Gastroesophageal sphincter (tissue), 4 donors: ENCODE results near the gene NOL4L. TPM values are rescaled to one million over a fixed set of nuclear protein-coding genes. Genes with fewer than 3 reads are reported as not detected.

Source experiments
- ATAC-seq: fragments of 150-250 bp; one replicate; pipeline ENCODE4 v1.9.1; 2016; ENCODE audit warnings: mild to moderate bottlenecking, moderate library complexity
- H3K27ac ChIP-seq, 4 donors: fragments of 200-600 bp; sonication (generic) in 3 of 4; 1 replicate in 3 of 4; 2 replicates in 1 of 4; pipeline ENCODE4 v1.5.1; 2016 to 2019
- H3K27me3 ChIP-seq: fragments of 200-600 bp; sonication (generic); one replicate; pipeline ENCODE4 v1.5.1; 2019
- H3K36me3 ChIP-seq, 2 donors: fragments of 200-600 bp; sonication (generic); one replicate each; pipeline ENCODE4 v1.5.1; 2019; ENCODE audit warnings: control low read depth in 1 of 2
- H3K4me1 ChIP-seq, 3 donors: fragments of 200-600 bp; sonication (generic); 1 replicate in 2 of 3; 2 replicates in 1 of 3; pipeline ENCODE4 v1.5.1; 2016 to 2019; ENCODE audit warnings: control low read depth in 2 of 3
- H3K4me3 ChIP-seq, 2 donors: fragments of 200-600 bp; sonication (generic); one replicate each; pipeline ENCODE4 v1.5.1; 2019; ENCODE audit warnings: mild to moderate bottlenecking in 1 of 2, moderate library complexity in 1 of 2
- H3K9me3 ChIP-seq, 3 donors: fragments of 200-600 bp; sonication (generic); one replicate each; pipeline ENCODE4 v1.5.1; 2017 to 2019; ENCODE audit warnings: control low read depth in 2 of 3
- CTCF ChIP-seq, 4 experiments: fragments of 200-600 bp in 2 of 4; fragments of 450-650 bp in 2 of 4; sonication (generic) in 1 of 4; IDR thresholded peaks; one replicate each; pipeline ENCODE4 v1.5.1; 2017 to 2019; ENCODE audit warnings: antibody characterized with exemption in 4 of 4, mild to moderate bottlenecking in 2 of 4, moderate library complexity in 2 of 4
- EP300 ChIP-seq: sonication (generic); formaldehyde crosslinking; IDR thresholded peaks from one replicate; pipeline ENCODE4 v1.6.1; 2017; ENCODE audit warnings: antibody characterized with exemption, mild to moderate bottlenecking
- POLR2A ChIP-seq, 2 donors: fragments of 450-650 bp; IDR thresholded peaks; one replicate each; pipeline ENCODE4 v1.6.1; 2017; ENCODE audit warnings: antibody characterized with exemption in 2 of 2, mild to moderate bottlenecking in 2 of 2, moderate library complexity in 1 of 2
- POLR2AphosphoS5 ChIP-seq: sonication (generic); formaldehyde crosslinking; IDR thresholded peaks from one replicate; pipeline ENCODE4 v1.6.1; 2017; ENCODE audit warnings: antibody characterized with exemption
- WGBS, 2 donors: methylation state at CpG; one replicate each; pipeline ENCODE4 v1.1.5; 2018; ENCODE audit warnings: low coverage in 1 of 2; 5-methylcytosine and 5-hydroxymethylcytosine counted together
- total RNA-seq, 4 donors: library from RNA; depleted of rRNA; stranded (reverse); fragments of >200 nt; gene quantifications; one replicate each; pipeline ENCODE4 v1.1.0, GENCODE V29; 2016

NOL4L gene
- total RNA-seq, 4 donors from 2014 or later: 9.0 to 14.7 (median 10.8) TPM

GRCh38 chr20:32510601-32511357 is 74.4 kb downstream of the NOL4L start:
- H3K4me3 ChIP-seq: no peak overlapping the region
- no peaks in the 10 kb centered on the region for H3K36me3 ChIP-seq
- no peaks in the 10 kb centered on the region for H3K27me3 ChIP-seq
- H3K4me1 ChIP-seq: no peaks in the 10 kb centered on the region
- WGBS, 2 donors: 37 to 59% methylated on average over 2 to 6 of the region's 17 CpGs
- H3K9me3 ChIP-seq: no peaks in the 10 kb centered on the region
- no peak overlapping the region for H3K27ac ChIP-seq
- TF ChIP-seq EP300 (no peak), POLR2AphosphoS5 (no peak), POLR2A (IDR thresholded peaks at IDR 0.05) (no peak), CTCF (IDR thresholded peaks at IDR 0.05) (no peak)
- ATAC-seq: no peak

GRCh38 chr20:32510120-32510600 is 75.0 kb downstream of the NOL4L start:
- H3K9me3 ChIP-seq: no peaks in the 10 kb centered on the region
- H3K27ac ChIP-seq: no peak overlapping the region
- no peaks in the 10 kb centered on the region for H3K36me3 ChIP-seq
- WGBS, 2 donors: 60 to 86% methylated on average over 4 to 6 of the region's 15 CpGs
- no peaks in the 10 kb centered on the region for H3K4me1 ChIP-seq
- H3K27me3 ChIP-seq: no peaks in the 10 kb centered on the region
- TF ChIP-seq EP300 (no peak), POLR2AphosphoS5 (no peak), POLR2A (IDR thresholded peaks at IDR 0.05) (no peak), CTCF (IDR thresholded peaks at IDR 0.05) (no peak)
- H3K4me3 ChIP-seq: no peak overlapping the region
- no peak for ATAC-seq

GRCh38 chr20:32509639-32510066 is 75.5 kb downstream of the NOL4L start:
- Histone ChIP-seq H3K9me3 (no peaks in the 10 kb centered on the region), H3K27ac (no peak overlapping the region), H3K4me1 (no peaks in the 10 kb centered on the region), H3K36me3 (no peaks in the 10 kb centered on the region), H3K27me3 (no peaks in the 10 kb centered on the region), H3K4me3 (no peak overlapping the region)
- 80 to 82% methylated on average over 3 to 10 of the region's 10 CpGs for WGBS, 2 donors
- no peak for ATAC-seq
- TF ChIP-seq POLR2AphosphoS5 (no peak), POLR2A (IDR thresholded peaks at IDR 0.05) (no peak), CTCF (IDR thresholded peaks at IDR 0.05) (no peak), EP300 (no peak)

GRCh38 chr20:32508775-32509119 is 76.4 kb downstream of the NOL4L start:
- 78 to 83% methylated on average over 3 of the region's 3 CpGs for WGBS, 2 donors
- no peak overlapping the region for H3K4me3 ChIP-seq
- no peaks in the 10 kb centered on the region for H3K36me3 ChIP-seq
- H3K9me3 ChIP-seq: no peaks in the 10 kb centered on the region
- H3K4me1 ChIP-seq: no peaks in the 10 kb centered on the region
- H3K27me3 ChIP-seq: no peaks in the 10 kb centered on the region
- ATAC-seq: no peak
- no peak for TF ChIP-seq EP300
- no peak for TF ChIP-seq CTCF (IDR thresholded peaks at IDR 0.05)
- TF ChIP-seq POLR2A (IDR thresholded peaks at IDR 0.05): no peak
- TF ChIP-seq POLR2AphosphoS5: no peak
- no peak overlapping the region for H3K27ac ChIP-seq
